Measurements from ENCODE around the gene PPP1R13B. TPM values are rescaled to one million over a fixed set of nuclear protein-coding genes. Genes with fewer than 3 reads are reported as not detected.

The PPP1R13B gene
- total RNA-seq, 1 donor from 2014 or later: 2.5 TPM

DNA sequence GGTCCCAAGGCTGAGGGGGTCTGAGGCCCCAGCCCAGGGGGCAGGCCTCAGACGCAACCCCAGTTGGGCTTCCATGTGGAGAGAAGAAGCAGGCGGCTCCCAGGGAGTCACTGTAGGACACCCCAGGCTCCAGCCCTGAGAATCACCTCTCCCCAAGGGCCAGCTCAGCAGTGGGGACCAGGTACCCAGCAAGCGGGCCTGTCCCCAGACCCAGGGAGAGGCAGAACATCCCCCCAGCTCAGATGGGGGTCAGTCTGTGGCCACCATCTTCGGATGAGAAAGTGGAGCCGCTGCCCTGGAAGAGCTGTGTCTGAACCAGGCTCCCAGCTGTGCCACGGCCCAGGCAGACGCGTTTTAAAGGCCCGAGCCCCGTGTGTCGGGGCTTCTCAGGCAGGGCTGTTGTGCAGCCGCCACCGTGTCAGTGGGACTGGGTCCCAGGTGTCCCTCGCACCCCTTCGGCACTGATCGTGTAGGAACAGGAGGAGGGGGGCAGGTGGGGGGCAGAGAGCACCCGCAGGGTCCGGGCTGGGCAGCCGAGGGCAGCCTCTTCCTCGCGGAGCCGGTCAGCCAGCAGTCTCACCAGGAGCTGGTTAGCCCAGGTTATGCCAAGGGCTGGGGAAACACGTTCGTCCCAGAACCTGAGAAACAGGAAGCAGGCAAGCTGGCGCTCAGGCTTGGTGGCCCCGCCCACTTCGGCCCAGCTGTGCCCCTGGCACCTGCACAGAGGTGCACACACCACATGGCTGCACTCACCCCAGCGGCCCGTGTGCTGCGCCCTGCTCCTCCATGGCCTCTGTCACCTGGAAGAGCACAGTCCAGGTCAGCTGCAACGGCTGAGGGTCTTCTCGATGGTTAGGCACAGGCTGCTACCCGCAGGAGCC, 148.8 kb downstream of the PPP1R13B start:
- H3K4me3 ChIP-seq: no peak overlapping the region
- no peaks in the 10 kb centered on the region for H3K27me3 ChIP-seq
- H3K36me3 ChIP-seq: no peaks in the 10 kb centered on the region
- H3F3A ChIP-seq (ENCODE audit: low read depth): no peaks in the 10 kb centered on the region
- peaks cover 4% of the 10 kb centered on the region for H3K4me1 ChIP-seq
- no peak overlapping the region for H3K9ac ChIP-seq
- peaks cover 6% of the 10 kb centered on the region for H3K27me3 Mint-ChIP-seq (ENCODE audit: insufficient read depth, low read depth)
- no peak for TF ChIP-seq EZH2phosphoT487 (IDR thresholded peaks at IDR 0.05)
- TF ChIP-seq EZH2 (IDR thresholded peaks at IDR 0.05): no peak
- TF ChIP-seq, protein P1, sequence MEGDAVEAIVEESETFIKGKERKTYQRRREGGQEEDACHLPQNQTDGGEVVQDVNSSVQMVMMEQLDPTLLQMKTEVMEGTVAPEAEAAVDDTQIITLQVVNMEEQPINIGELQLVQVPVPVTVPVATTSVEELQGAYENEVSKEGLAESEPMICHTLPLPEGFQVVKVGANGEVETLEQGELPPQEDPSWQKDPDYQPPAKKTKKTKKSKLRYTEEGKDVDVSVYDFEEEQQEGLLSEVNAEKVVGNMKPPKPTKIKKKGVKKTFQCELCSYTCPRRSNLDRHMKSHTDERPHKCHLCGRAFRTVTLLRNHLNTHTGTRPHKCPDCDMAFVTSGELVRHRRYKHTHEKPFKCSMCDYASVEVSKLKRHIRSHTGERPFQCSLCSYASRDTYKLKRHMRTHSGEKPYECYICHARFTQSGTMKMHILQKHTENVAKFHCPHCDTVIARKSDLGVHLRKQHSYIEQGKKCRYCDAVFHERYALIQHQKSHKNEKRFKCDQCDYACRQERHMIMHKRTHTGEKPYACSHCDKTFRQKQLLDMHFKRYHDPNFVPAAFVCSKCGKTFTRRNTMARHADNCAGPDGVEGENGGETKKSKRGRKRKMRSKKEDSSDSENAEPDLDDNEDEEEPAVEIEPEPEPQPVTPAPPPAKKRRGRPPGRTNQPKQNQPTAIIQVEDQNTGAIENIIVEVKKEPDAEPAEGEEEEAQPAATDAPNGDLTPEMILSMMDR (IDR thresholded peaks at IDR 0.05): no peak
- peaks cover 31% of the 10 kb centered on the region for H3K4me1 Mint-ChIP-seq
- H3K27ac ChIP-seq: peak overlapping the region; percentile 58
- H3K79me2 ChIP-seq (ENCODE audit: low read depth): no peaks in the 10 kb centered on the region
- H2AFZ ChIP-seq (replicated peaks): no peak overlapping the region
- H4K20me1 ChIP-seq (ENCODE audit: low read depth): peaks cover 50% of the 10 kb centered on the region
- no peak overlapping the region for H3K4me3 Mint-ChIP-seq
- no peak for DNase-seq (ENCODE audit: low spot score)
- H3K9me3 Mint-ChIP-seq: no peaks in the 10 kb centered on the region
- H3K4me2 ChIP-seq: no peak overlapping the region
- H3K27ac Mint-ChIP-seq: no peak overlapping the region
- no peaks in the 10 kb centered on the region for H3K9me3 ChIP-seq (ENCODE audit: low read depth)
- peaks cover 11% of the 10 kb centered on the region for H3K36me3 Mint-ChIP-seq

DNA sequence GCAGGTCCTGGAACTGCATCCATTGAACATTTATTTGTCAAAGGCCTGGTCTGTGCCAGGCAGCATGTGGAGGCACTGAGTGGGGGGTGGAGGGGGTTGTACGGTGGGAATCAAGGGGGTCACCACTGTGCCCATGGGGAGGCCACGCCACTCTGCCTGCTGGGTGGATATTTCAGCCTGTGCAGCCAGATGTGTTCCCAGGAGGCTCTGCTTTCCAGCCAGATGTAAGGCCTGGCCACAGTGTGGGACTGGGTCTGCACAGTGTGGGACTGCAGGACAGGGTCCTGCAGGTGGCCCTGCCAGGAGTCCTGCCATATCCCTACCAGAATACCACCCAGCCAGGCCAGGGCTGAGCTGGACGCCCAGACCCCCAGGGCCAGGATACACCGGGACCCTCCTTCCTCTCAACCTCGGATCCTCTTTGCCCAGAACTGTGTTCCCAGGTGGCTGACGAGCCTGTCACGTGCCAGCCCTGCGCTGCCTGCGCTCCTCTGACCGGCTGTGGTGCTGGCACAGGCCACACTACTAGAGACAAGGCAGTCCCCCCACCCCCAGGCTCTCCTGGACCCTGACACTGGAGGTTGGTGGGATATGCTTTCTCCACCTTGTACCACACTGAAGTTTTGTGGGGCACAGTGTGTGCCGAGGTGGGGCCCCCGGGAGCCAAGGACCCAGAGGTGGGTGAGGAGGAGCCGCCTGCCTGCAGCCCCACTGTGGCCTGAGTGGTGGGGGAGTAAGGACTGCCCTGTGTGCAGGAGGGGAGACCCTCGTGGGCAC, 149.6 kb downstream of the PPP1R13B start:
- Histone ChIP-seq H3K4me2 (no peak overlapping the region), H4K20me1 (ENCODE audit: low read depth) (peaks cover 57% of the 10 kb centered on the region), H3K4me1 (peaks cover 4% of the 10 kb centered on the region), H3K79me2 (ENCODE audit: low read depth) (no peaks in the 10 kb centered on the region), H3K27me3 (no peaks in the 10 kb centered on the region), H3K36me3 (no peaks in the 10 kb centered on the region), H3F3A (ENCODE audit: low read depth) (no peaks in the 10 kb centered on the region), H3K9me3 (ENCODE audit: low read depth) (no peaks in the 10 kb centered on the region), H3K27ac (peak overlapping the region; percentile 58), H3K9ac (no peak overlapping the region), H3K4me3 (no peak overlapping the region), H2AFZ (replicated peaks) (no peak overlapping the region)
- Mint-ChIP-seq H3K4me1 (peaks cover 22% of the 10 kb centered on the region), H3K4me3 (no peak overlapping the region), H3K9me3 (no peaks in the 10 kb centered on the region), H3K27me3 (ENCODE audit: insufficient read depth, low read depth) (peaks cover 6% of the 10 kb centered on the region), H3K36me3 (peaks cover 6% of the 10 kb centered on the region), H3K27ac (peak overlapping the region; percentile 50)
- no peak for DNase-seq (ENCODE audit: low spot score)
- TF ChIP-seq EZH2 (IDR thresholded peaks at IDR 0.05): no peak

DNA sequence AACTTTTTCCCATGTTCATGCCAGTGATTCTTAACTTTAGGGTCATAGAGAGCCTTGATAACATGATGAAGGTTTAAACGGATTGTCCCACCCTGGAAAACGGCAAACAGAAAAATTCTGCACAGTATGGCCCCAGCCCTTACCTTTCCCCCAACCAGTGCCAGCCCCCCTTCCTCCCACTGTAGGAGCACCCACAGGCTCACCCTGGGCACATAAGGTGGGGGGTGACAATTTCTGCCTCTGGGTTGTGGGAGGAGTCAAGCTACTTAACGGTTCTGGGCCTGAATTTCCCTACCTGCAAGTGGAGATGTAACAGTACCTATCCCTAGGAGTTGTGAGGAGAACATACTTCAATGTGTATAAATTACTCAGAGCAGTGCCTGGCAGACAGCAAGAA, 150.2 kb downstream of the PPP1R13B start:
- no peak overlapping the region for H3K4me2 ChIP-seq
- H3F3A ChIP-seq (ENCODE audit: low read depth): no peaks in the 10 kb centered on the region
- H3K9ac ChIP-seq: no peak overlapping the region
- no peaks in the 10 kb centered on the region for H3K27me3 ChIP-seq
- Mint-ChIP-seq H3K27me3 (ENCODE audit: insufficient read depth, low read depth) (peaks cover 6% of the 10 kb centered on the region), H3K27ac (peak overlapping the region; percentile 50), H3K9me3 (no peaks in the 10 kb centered on the region), H3K36me3 (peaks cover 4% of the 10 kb centered on the region), H3K4me1 (peaks cover 20% of the 10 kb centered on the region), H3K4me3 (no peak overlapping the region)
- H4K20me1 ChIP-seq (ENCODE audit: low read depth): peaks cover 53% of the 10 kb centered on the region
- no peak overlapping the region for H3K4me3 ChIP-seq
- H3K9me3 ChIP-seq (ENCODE audit: low read depth): no peaks in the 10 kb centered on the region
- peaks cover 4% of the 10 kb centered on the region for H3K4me1 ChIP-seq
- peak overlapping the region; percentile 58 for H3K27ac ChIP-seq
- no peaks in the 10 kb centered on the region for H3K36me3 ChIP-seq
- DNase-seq (ENCODE audit: low spot score): no peak
- no peak overlapping the region for H2AFZ ChIP-seq (replicated peaks)
- TF ChIP-seq, protein P1 (IDR thresholded peaks at IDR 0.05): no peak
- no peak for TF ChIP-seq EZH2phosphoT487 (IDR thresholded peaks at IDR 0.05)
- TF ChIP-seq EZH2 (IDR thresholded peaks at IDR 0.05): no peak
- H3K79me2 ChIP-seq (ENCODE audit: low read depth): no peaks in the 10 kb centered on the region
